Endothelial cell of umbilical vein (primary cell): Measurements from ENCODE around the gene EAF1. TPM values are rescaled to one million over a fixed set of nuclear protein-coding genes. Genes with fewer than 3 reads are reported as not detected.

Experiments used
- BruUV-seq: library from RNA; stranded (reverse); fragments of 400-500 nt; replicated peaks from 2 replicates; lab custom pipeline; 2021; lab: Mats Ljungman, UMichigan
- CTCF ChIA-PET: fragments of 300-600, 350-600 bp; sonication (Branson Sonifier 250); formaldehyde crosslinking; loops from one replicate; lab custom pipeline; 2021; ENCODE audit warnings: antibody characterized with exemption, inconsistent platforms; lab: Charles Lee
- POLR2A ChIA-PET: fragments of 300-600, 350-600 bp; sonication (Branson Sonifier 250); formaldehyde crosslinking; loops from one replicate; lab custom pipeline; 2021; ENCODE audit warnings: antibody characterized with exemption, inconsistent platforms; lab: Charles Lee
- DNase-seq: peaks from one replicate; pipeline ENCODE4 v3.0.0-alpha.2; 2011; ENCODE audit warnings: low read depth, low spot score
- FAIRE-seq: peaks from 2 replicates; lab custom pipeline; 2011; peaks lifted over from hg19 to GRCh38; lab: Jason Lieb, UNC
- H2AFZ ChIP-seq: 2 replicates; pipeline ENCODE4 v1.6.0; 2012; ENCODE audit warnings: low read depth, low read length, control low read depth, inconsistent platforms
- H3K27ac ChIP-seq: 2 replicates; pipeline ENCODE4 v1.5.1; 2011; ENCODE audit warnings: low read depth, mild to moderate bottlenecking, control low read depth, low read length, moderate library complexity; ENCODE audit not compliant: insufficient read depth
- H3K27me3 ChIP-seq, 2 experiments: 2 replicates each; pipeline versions ENCODE4 v1.6.0 to v1.6.1; 2011; ENCODE audit warnings: low read length in 2 of 2, mixed read lengths in 1 of 2; ENCODE audit not compliant: control insufficient read depth in 2 of 2, insufficient read depth in 2 of 2
- H3K36me3 ChIP-seq, 2 experiments: 2 replicates in 1 of 2; 3 replicates in 1 of 2; pipeline ENCODE4 v1.5.1; 2011; ENCODE audit warnings: low read length in 2 of 2, mild to moderate bottlenecking in 1 of 2, moderate library complexity in 1 of 2; ENCODE audit not compliant: control insufficient read depth in 2 of 2, insufficient read depth in 2 of 2; ENCODE audit errors: extremely low read depth in 1 of 2
- H3K4me1 ChIP-seq: 3 replicates; pipeline ENCODE4 v1.5.1; 2011; ENCODE audit warnings: mild to moderate bottlenecking, low read length; ENCODE audit not compliant: control insufficient read depth, insufficient read depth; ENCODE audit errors: extremely low read depth
- H3K4me2 ChIP-seq: 2 replicates; pipeline ENCODE4 v1.6.1; 2011; ENCODE audit warnings: low read length, control low read depth, mixed read lengths; ENCODE audit not compliant: insufficient read depth
- H3K4me3 ChIP-seq, 3 experiments: fragments of 200-600 bp in 1 of 3; sonication (generic), shearing (Covaris generic) in 1 of 3; replicated peaks in 1 of 3; 2 replicates each; pipeline ENCODE4 v1.5.1; 2011 to 2016; ENCODE audit warnings: control low read depth in 3 of 3, low read length in 3 of 3, mild to moderate bottlenecking in 2 of 3, inconsistent platforms in 1 of 3, low read depth in 1 of 3, moderate library complexity in 1 of 3; ENCODE audit not compliant: insufficient read depth in 1 of 3
- H3K79me2 ChIP-seq: 2 replicates; pipeline ENCODE4 v1.6.0; 2012; ENCODE audit warnings: low read length, inconsistent platforms; ENCODE audit not compliant: control insufficient read depth, insufficient read depth
- H3K9ac ChIP-seq: replicated peaks from 2 replicates; pipeline ENCODE3; 2011; ENCODE audit warnings: low read length, control low read depth; ENCODE audit not compliant: insufficient read depth; ENCODE audit errors: extremely low read depth
- H3K9me1 ChIP-seq: replicated peaks from 3 replicates; pipeline ENCODE4 v1.6.0; 2011; ENCODE audit warnings: mild to moderate bottlenecking, low read length; ENCODE audit not compliant: control insufficient read depth, insufficient read depth; ENCODE audit errors: extremely low read depth
- H3K9me3 ChIP-seq: replicated peaks from 2 replicates; pipeline ENCODE4 v1.5.1; 2012; ENCODE audit warnings: low read length, inconsistent platforms; ENCODE audit not compliant: control insufficient read depth, insufficient read depth
- H4K20me1 ChIP-seq: replicated peaks from 2 replicates; pipeline ENCODE3; 2011; ENCODE audit warnings: mild to moderate bottlenecking, low read length; ENCODE audit not compliant: control insufficient read depth, insufficient read depth; ENCODE audit errors: extremely low read depth
- CTCF ChIP-seq, 2 donors: IDR thresholded peaks; 1 replicate in 1 of 2; 2 replicates in 1 of 2; pipeline ENCODE4 v1.5.1; 2011; ENCODE audit warnings: low read length in 2 of 2, mild to moderate bottlenecking in 2 of 2, moderate library complexity in 2 of 2, control low read depth in 1 of 2, inconsistent platforms in 1 of 2, low read depth in 1 of 2; ENCODE audit not compliant: insufficient read depth in 1 of 2; ENCODE audit errors: extremely low read depth in 1 of 2
- EZH2 ChIP-seq: IDR thresholded peaks from 2 replicates; pipeline ENCODE4 v1.6.1; 2012; ENCODE audit warnings: borderline replicate concordance, low read depth, mild to moderate bottlenecking, moderate library complexity, low read length, inconsistent platforms; ENCODE audit not compliant: severe bottlenecking
- GATA2 ChIP-seq: IDR thresholded peaks from 2 replicates; pipeline ENCODE4 v1.7.0; 2011; ENCODE audit warnings: low read depth, mild to moderate bottlenecking, moderate library complexity, mixed read lengths, low read length; ENCODE audit not compliant: insufficient read length, insufficient read depth
- JUN ChIP-seq: IDR thresholded peaks from 2 replicates; pipeline ENCODE4 v1.6.1; 2011; ENCODE audit warnings: borderline replicate concordance, low read depth; ENCODE audit not compliant: insufficient read length, insufficient read depth
- POLR2AphosphoS5 ChIP-seq: IDR thresholded peaks from 2 replicates; pipeline ENCODE4 v1.6.1; 2012; ENCODE audit warnings: low read depth, mild to moderate bottlenecking, control low read depth, low read length, moderate library complexity; ENCODE audit not compliant: insufficient read depth
- dilution Hi-C: fragments of 300-500 bp; cut with MboI; formaldehyde crosslinking; loops from one replicate; pipeline ENCODE4 v1.15.0; 2019; ENCODE audit warnings: low sequenced_read_pairs; ENCODE audit not compliant: extremely low pct_ligation_motif_present
- intact Hi-C: fragments of 100-400 bp; cut with micrococcal nuclease; formaldehyde crosslinking; loops from one replicate; pipeline ENCODE4 v1.10.0; 2022
- polyA plus RNA-seq, 4 experiments: library from polyadenylated mRNA; depleted of rRNA in 3 of 4; stranded (reverse) in 3 of 4; unstranded in 1 of 4; fragments of >200 nt; gene quantifications; 2 replicates each; pipeline versions ENCODE4 v1.2.1 to v1.2.3, GENCODE V29; 2011 to 2012; ENCODE audit warnings: missing spikeins in 1 of 4
- total RNA-seq: library from RNA; stranded (reverse); gene quantifications from 2 replicates; pipeline ENCODE4 v1.2.3, GENCODE V29; 2021

EAF1 gene
- total and polyA plus RNA-seq, 2 donors (not counting 3 experiments of a cell fraction or from before 2014, with no cell fraction given), result 8.7 to 18.2 TPM

DNA sequence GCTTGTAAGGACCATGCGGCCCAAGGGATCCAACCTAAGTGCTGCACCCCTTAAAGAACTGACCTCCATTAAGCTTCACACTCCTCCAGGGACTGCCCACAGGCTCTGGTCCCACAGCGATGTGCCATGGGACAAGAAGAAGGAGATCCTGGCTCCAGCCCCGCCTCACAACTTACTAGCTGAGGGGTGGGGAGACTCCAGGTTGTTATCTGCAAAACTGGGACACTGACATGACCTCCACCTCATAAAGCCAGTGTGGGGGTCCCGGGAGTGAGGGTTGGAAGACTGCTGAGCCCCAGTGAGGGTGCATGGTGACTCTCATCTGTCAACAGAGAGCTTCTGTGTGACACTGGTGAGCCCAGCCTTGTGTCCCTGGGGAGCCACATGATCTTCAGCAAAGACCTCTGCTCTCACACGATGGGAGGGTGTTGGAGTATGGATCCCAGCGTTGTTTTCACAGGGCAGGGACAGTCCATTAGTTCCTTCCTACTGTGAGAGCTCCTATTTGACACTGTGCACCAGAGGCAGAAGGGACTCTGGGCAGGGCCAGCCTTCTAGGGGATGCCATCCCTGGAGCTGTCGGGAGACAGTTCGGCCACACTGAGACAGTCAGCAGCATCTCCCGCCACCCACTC is 26.7 kb downstream of the EAF1 start:
- POLR2A ChIA-PET, result no interaction called here
- Histone ChIP-seq H3K4me1 (no peaks in the 10 kb centered on the region), H3K4me2 (no peak overlapping the region), H3K27me3 (no peaks in the 10 kb centered on the region), H4K20me1 (no peaks in the 10 kb centered on the region), H2AFZ (no peak overlapping the region), H3K9me3 (no peaks in the 10 kb centered on the region), H3K79me2 (no peaks in the 10 kb centered on the region), H3K9ac (no peak overlapping the region), H3K36me3 (no peaks in the 10 kb centered on the region), H3K4me3 (no peak overlapping the region), H3K27ac (no peak overlapping the region), H3K9me1 (no peaks in the 10 kb centered on the region)
- no peak for TF ChIP-seq POLR2AphosphoS5
- no peak for TF ChIP-seq CTCF (IDR thresholded peaks at IDR 0.05; ENCODE audit: extremely low read depth in 1 of 2, insufficient read depth in 1 of 2, low read depth in 1 of 2, low read length in 2 of 2)
- no peak for TF ChIP-seq EZH2
- no peak for TF ChIP-seq GATA2
- TF ChIP-seq JUN, result no peak
- BruUV-seq, result no TSS peak
- no peak for FAIRE-seq
- dilution Hi-C loops (no loop called here), intact Hi-C loops (no loop called here)
- DNase-seq, result no peak
- CTCF ChIA-PET, result no interaction called here
